DND-41 (cell line): ENCODE measurements around the gene L3MBTL4.

Experiments used
- EZH2 ChIP-seq: IDR thresholded peaks from 3 replicates; pipeline ENCODE4 v1.6.1; 2012; ENCODE audit warnings: borderline replicate concordance, low read depth, mild to moderate bottlenecking, moderate library complexity, low read length, inconsistent platforms; ENCODE audit not compliant: severe bottlenecking
- TF ChIP-seq, protein P1 (sequence below): IDR thresholded peaks from 2 replicates; pipeline ENCODE4 v1.5.1; 2012; ENCODE audit warnings: borderline replicate concordance, low read length, moderate library complexity, mild to moderate bottlenecking; ENCODE audit not compliant: poor library complexity, severe bottlenecking; ENCODE audit errors: extremely low read depth

DNA sequence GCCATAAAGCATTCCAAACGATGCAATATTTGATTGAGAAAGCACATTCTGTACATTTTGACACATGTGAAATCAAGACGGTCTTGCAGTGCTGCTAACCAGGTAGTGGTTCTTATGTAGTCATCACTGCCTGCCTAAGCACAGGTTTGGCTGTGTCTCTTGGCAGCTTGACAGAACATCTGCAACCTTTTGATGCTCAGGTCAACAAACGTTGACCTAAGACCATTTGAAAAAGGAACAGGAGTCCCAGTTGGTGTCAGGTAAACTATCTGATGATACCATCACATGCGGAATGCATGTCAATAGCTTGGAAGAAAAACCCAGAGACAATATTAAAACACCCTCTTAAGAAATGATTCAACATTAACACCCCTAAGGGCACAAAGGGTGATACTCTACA, 80.7 kb downstream of the L3MBTL4 start:
- TF ChIP-seq, protein P1, sequence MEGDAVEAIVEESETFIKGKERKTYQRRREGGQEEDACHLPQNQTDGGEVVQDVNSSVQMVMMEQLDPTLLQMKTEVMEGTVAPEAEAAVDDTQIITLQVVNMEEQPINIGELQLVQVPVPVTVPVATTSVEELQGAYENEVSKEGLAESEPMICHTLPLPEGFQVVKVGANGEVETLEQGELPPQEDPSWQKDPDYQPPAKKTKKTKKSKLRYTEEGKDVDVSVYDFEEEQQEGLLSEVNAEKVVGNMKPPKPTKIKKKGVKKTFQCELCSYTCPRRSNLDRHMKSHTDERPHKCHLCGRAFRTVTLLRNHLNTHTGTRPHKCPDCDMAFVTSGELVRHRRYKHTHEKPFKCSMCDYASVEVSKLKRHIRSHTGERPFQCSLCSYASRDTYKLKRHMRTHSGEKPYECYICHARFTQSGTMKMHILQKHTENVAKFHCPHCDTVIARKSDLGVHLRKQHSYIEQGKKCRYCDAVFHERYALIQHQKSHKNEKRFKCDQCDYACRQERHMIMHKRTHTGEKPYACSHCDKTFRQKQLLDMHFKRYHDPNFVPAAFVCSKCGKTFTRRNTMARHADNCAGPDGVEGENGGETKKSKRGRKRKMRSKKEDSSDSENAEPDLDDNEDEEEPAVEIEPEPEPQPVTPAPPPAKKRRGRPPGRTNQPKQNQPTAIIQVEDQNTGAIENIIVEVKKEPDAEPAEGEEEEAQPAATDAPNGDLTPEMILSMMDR, result no peak
- no peak for TF ChIP-seq EZH2
